Kidney epithelial cell (primary cell): ENCODE results near the gene CREB3. TPM values are rescaled to one million over a fixed set of nuclear protein-coding genes. Genes with fewer than 3 reads are reported as not detected.

Experiments used
- DNase-seq: peaks from one replicate; pipeline ENCODE4 v3.0.0-alpha.2; 2010; ENCODE audit warnings: low read depth
- H3K27me3 ChIP-seq: 2 replicates; pipeline ENCODE4 v1.6.0; 2011; ENCODE audit warnings: low read length; ENCODE audit not compliant: control insufficient read depth, insufficient read depth
- H3K36me3 ChIP-seq: 2 replicates; pipeline ENCODE4 v1.5.1; 2011; ENCODE audit warnings: low read length; ENCODE audit not compliant: control insufficient read depth, insufficient read depth
- H3K4me3 ChIP-seq: 2 replicates; pipeline ENCODE4 v1.5.1; 2011; ENCODE audit warnings: low read depth, mild to moderate bottlenecking, control low read depth, low read length
- total RNA-seq: library from RNA; depleted of rRNA; stranded (reverse); fragments of >200 nt; gene quantifications from 2 replicates; pipeline ENCODE4 v1.2.3, GENCODE V29; 2015
- TF ChIP-seq, protein P1 (sequence below): IDR thresholded peaks from 2 replicates; pipeline ENCODE4 v1.5.1; 2011; ENCODE audit warnings: mild to moderate bottlenecking, moderate library complexity, low read length, control low read depth, inconsistent platforms; ENCODE audit not compliant: insufficient read depth, poor library complexity, severe bottlenecking

The CREB3 gene
- total RNA-seq, 1 donor from 2014 or later, result 87.5 TPM

- DNase-seq, result no peak
- TF ChIP-seq, protein P1, sequence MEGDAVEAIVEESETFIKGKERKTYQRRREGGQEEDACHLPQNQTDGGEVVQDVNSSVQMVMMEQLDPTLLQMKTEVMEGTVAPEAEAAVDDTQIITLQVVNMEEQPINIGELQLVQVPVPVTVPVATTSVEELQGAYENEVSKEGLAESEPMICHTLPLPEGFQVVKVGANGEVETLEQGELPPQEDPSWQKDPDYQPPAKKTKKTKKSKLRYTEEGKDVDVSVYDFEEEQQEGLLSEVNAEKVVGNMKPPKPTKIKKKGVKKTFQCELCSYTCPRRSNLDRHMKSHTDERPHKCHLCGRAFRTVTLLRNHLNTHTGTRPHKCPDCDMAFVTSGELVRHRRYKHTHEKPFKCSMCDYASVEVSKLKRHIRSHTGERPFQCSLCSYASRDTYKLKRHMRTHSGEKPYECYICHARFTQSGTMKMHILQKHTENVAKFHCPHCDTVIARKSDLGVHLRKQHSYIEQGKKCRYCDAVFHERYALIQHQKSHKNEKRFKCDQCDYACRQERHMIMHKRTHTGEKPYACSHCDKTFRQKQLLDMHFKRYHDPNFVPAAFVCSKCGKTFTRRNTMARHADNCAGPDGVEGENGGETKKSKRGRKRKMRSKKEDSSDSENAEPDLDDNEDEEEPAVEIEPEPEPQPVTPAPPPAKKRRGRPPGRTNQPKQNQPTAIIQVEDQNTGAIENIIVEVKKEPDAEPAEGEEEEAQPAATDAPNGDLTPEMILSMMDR, result no peak
- no peak overlapping the region for H3K4me3 ChIP-seq
- H3K27me3 ChIP-seq, result no peaks in the 10 kb centered on the region
- H3K36me3 ChIP-seq, result peaks cover 7% of the 10 kb centered on the region
Measured at GRCh38 chr9:35698231-35698630, 34.2 kb upstream of the CREB3 start.

- H3K27me3 ChIP-seq, result no peaks in the 10 kb centered on the region
- DNase-seq, result no peak
- TF ChIP-seq, protein P1, result no peak
- no peak overlapping the region for H3K4me3 ChIP-seq
- H3K36me3 ChIP-seq, result peaks cover 12% of the 10 kb centered on the region
Measured at GRCh38 chr9:35700031-35700430, 32.4 kb upstream of the CREB3 start.

DNA sequence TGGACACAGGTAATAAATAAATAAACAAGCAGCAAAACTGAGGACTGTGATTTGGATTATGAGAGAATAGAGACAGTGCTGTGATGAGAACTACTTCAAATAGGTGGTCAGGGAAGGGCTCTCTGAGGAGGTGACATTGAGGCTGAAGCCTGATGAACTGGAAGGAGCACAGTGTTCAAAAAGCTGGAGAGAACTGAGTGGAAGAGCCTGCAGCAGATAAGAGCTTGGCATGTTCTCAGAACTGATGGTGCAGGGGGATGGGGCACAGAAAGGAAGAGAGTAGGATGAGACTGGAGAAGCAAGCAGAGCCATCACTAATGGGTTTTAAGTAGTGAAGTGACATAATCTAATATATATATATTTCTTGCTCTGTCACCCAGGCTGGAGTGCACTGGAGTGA is 31.5 kb upstream of the CREB3 start:
- TF ChIP-seq, protein P1, result no peak
- no peak for DNase-seq
- Histone ChIP-seq H3K36me3 (peaks cover 13% of the 10 kb centered on the region), H3K27me3 (no peaks in the 10 kb centered on the region), H3K4me3 (no peak overlapping the region)

- DNase-seq, result no peak
- peaks cover 15% of the 10 kb centered on the region for H3K36me3 ChIP-seq
- no peaks in the 10 kb centered on the region for H3K27me3 ChIP-seq
- H3K4me3 ChIP-seq, result no peak overlapping the region
- TF ChIP-seq, protein P1, result no peak
Measured at GRCh38 chr9:35702696-35703095, 29.8 kb upstream of the CREB3 start.

GRCh38 chr9:35703906-35704672 is 28.4 kb upstream of the CREB3 start:
- DNase-seq, result no peak
- Histone ChIP-seq H3K36me3 (peaks cover 15% of the 10 kb centered on the region), H3K4me3 (no peak overlapping the region), H3K27me3 (no peaks in the 10 kb centered on the region)
- TF ChIP-seq, protein P1, result no peak

DNA sequence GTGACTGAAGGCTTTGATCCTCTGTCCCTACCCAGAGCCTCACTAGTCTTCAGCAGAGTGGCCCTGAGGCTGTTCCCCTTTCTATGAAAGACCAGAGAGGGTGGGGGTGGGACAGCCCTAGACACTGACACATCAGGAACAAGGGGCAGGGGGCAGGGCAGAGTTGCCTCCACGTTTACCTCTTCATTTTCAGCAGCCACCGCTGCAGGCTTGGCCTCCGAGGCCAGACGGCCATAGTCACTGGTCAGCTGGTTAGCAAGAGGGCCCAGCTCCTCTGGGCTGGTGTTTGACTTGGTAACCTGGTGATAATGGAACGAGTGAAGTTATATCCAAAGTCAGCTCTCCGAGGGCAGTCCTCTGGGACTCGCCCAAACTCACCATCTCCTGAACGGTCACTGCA is 27.1 kb upstream of the CREB3 start:
- Histone ChIP-seq H3K4me3 (no peak overlapping the region), H3K36me3 (peaks cover 13% of the 10 kb centered on the region), H3K27me3 (no peaks in the 10 kb centered on the region)
- TF ChIP-seq, protein P1, result no peak
- no peak for DNase-seq
